H1 (cell line): ENCODE measurements around the gene MAD2L1BP. TPM values are rescaled to one million over a fixed set of nuclear protein-coding genes. Genes with fewer than 3 reads are reported as not detected.

Source experiments
- CEBPB ChIP-seq: IDR thresholded peaks from 2 replicates; pipeline ENCODE4 v1.6.1; 2012; ENCODE audit warnings: low read depth, low read length
- CHD2 ChIP-seq: IDR thresholded peaks from 2 replicates; pipeline ENCODE4 v1.6.1; 2012; ENCODE audit warnings: low read length, improper control_type of control experiment
- CREB1 ChIP-seq: IDR thresholded peaks from 2 replicates; pipeline ENCODE4 v1.6.1; 2012; ENCODE audit warnings: inconsistent platforms
- CTBP2 ChIP-seq: IDR thresholded peaks from 2 replicates; pipeline ENCODE4 v1.7.0; 2011; ENCODE audit warnings: borderline replicate concordance, mild to moderate bottlenecking, moderate library complexity, mixed read lengths, low read length; ENCODE audit not compliant: insufficient read depth, insufficient read length
- EZH2 ChIP-seq: fragments of 200-600 bp; sonication (generic); IDR thresholded peaks from 2 replicates; pipeline ENCODE4 v1.7.1; 2012; ENCODE audit warnings: low read depth, mild to moderate bottlenecking, moderate library complexity, low read length, inconsistent platforms; ENCODE audit not compliant: severe bottlenecking
- HDAC6 ChIP-seq: IDR thresholded peaks from one replicate; pipeline ENCODE4 v1.7.1; 2012; ENCODE audit warnings: low read depth, mild to moderate bottlenecking, inconsistent platforms, low read length, moderate library complexity
- JUND ChIP-seq: IDR thresholded peaks from 2 replicates; pipeline ENCODE4 v1.6.1; 2011; ENCODE audit warnings: mild to moderate bottlenecking, improper control_type of control experiment, low read length
- KDM4A ChIP-seq: IDR thresholded peaks from one replicate; pipeline ENCODE4 v1.7.1; 2012; ENCODE audit warnings: low read depth, mild to moderate bottlenecking, moderate library complexity, low read length, inconsistent platforms; ENCODE audit not compliant: severe bottlenecking
- MAFK ChIP-seq: IDR thresholded peaks from 2 replicates; pipeline ENCODE4 v1.6.1; 2012; ENCODE audit warnings: low read depth, mild to moderate bottlenecking, improper control_type of control experiment, low read length
- POLR2A ChIP-seq, 2 experiments: IDR thresholded peaks; 1 replicate in 1 of 2; 2 replicates in 1 of 2; pipeline ENCODE4 v1.6.1; 2011; ENCODE audit warnings: low read depth in 2 of 2, low read length in 2 of 2, mild to moderate bottlenecking in 2 of 2; ENCODE audit errors: control extremely low read depth in 1 of 2
- RFX5 ChIP-seq: IDR thresholded peaks from 2 replicates; pipeline ENCODE4 v1.6.1; 2011; ENCODE audit warnings: low read depth, low read length, improper control_type of control experiment, borderline replicate concordance
- SIRT6 ChIP-seq: IDR thresholded peaks from one replicate; pipeline ENCODE4 v1.7.1; 2012; ENCODE audit warnings: low read length, inconsistent platforms
- SIX5 ChIP-seq: IDR thresholded peaks from 2 replicates; pipeline ENCODE4 v1.6.1; 2011; ENCODE audit warnings: mild to moderate bottlenecking, low read depth, low read length
- SRF ChIP-seq: IDR thresholded peaks from 2 replicates; pipeline ENCODE4 v1.6.1; 2011; ENCODE audit warnings: mild to moderate bottlenecking, low read depth, low read length, moderate library complexity
- SUZ12 ChIP-seq: fragments of 200-600 bp; sonication (generic); IDR thresholded peaks from 2 replicates; pipeline ENCODE4 v1.6.1; 2012; ENCODE audit warnings: mild to moderate bottlenecking, inconsistent platforms, low read length, moderate library complexity, mixed read lengths
- TAF1 ChIP-seq: IDR thresholded peaks from 2 replicates; pipeline ENCODE4 v1.6.1; 2011; ENCODE audit warnings: mild to moderate bottlenecking, low read depth, low read length
- TAF7 ChIP-seq: optimal IDR thresholded peaks from 2 replicates; pipeline ENCODE3; 2011; ENCODE audit warnings: low read depth, mild to moderate bottlenecking, inconsistent platforms, low read length, moderate library complexity, borderline replicate concordance
- ZNF274 ChIP-seq: IDR thresholded peaks from 2 replicates; pipeline ENCODE4 v1.7.0; 2012; ENCODE audit warnings: low read length, borderline replicate concordance; ENCODE audit errors: extremely low read depth
- polyA plus RNA-seq, 7 experiments: library from polyadenylated mRNA; depleted of rRNA in 3 of 7; stranded (reverse) in 5 of 7; unstranded in 2 of 7; fragments of >200 nt in 5 of 7; fragments of 200-250 nt in 2 of 7; gene quantifications; 1 replicate in 5 of 7; 2 replicates in 1 of 7; 4 replicates in 1 of 7; pipeline versions ENCODE4 v1.2.1 to v1.2.3, GENCODE V29; 2011 to 2013; ENCODE audit warnings: missing spikeins in 2 of 7, mixed read lengths in 2 of 7
- total RNA-seq: library from RNA; stranded (reverse); fragmentation: NEBNext Ultra II Directional; extraction: Animal tissue kit (Norgen Biotek cat#: 25700); gene quantifications from 2 replicates; pipeline ENCODE4 v1.2.1, GENCODE V29; 2021
- TF ChIP-seq, protein P1 (sequence below): IDR thresholded peaks from 2 replicates; pipeline ENCODE4 v1.6.1; 2011; ENCODE audit warnings: low read length, improper control_type of control experiment

The MAD2L1BP gene
- total and polyA plus RNA-seq, 2 of the 8 experiments (the other 6 are each of a cell fraction or from before 2014, with no cell fraction given) = 35.5 to 70.0 TPM

DNA sequence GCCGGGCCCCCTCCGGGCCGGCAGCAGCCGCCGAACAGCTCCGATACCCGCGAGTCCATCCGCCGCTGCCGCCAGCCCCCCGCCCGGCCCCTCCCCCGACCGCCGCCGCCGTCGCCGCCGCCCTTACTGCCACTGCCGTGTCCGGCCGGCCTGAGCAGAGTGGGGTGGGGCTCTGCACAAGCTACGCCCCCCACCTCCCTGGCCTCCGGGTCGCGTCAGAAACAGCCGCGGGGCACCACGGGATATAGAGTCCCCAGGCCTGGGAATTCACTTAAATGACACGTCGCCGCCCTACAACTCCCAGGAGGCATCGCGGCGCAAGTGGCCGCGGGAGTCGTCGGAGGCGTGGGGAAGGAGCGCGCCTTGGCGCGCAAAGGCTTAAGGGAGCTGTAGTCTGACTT, 6.5 kb upstream of the MAD2L1BP start, which contains the start of gene GTPBP2 (continued):
- TF ChIP-seq ZNF274 (no peak), TAF7 (no peak), HDAC6 (no peak), EZH2 (no peak), CEBPB (no peak), MAFK (no peak), SRF (no peak), CREB1 (peak; percentile 93), RFX5 (no peak), POLR2A (IDR thresholded peaks at IDR 0.05; ENCODE audit: control extremely low read depth in 1 of 2, low read depth in 2 of 2, low read length in 2 of 2) (no peak; a peak in 1 of 3 replicates), SIRT6 (no peak), KDM4A (no peak), CHD2 (peak; percentile 74), CTBP2 (no peak), TAF1 (peak; percentile 32; the same call in 1 of the 2 replicates), SIX5 (peak; percentile 93), JUND (no peak; the same call in 1 of the 2 replicates), SUZ12 (no peak)
- TF ChIP-seq, protein P1, sequence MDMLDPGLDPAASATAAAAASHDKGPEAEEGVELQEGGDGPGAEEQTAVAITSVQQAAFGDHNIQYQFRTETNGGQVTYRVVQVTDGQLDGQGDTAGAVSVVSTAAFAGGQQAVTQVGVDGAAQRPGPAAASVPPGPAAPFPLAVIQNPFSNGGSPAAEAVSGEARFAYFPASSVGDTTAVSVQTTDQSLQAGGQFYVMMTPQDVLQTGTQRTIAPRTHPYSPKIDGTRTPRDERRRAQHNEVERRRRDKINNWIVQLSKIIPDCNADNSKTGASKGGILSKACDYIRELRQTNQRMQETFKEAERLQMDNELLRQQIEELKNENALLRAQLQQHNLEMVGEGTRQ = no peak
